ENCODE results near the gene SEMA4A. TPM values are rescaled to one million over a fixed set of nuclear protein-coding genes. Genes with fewer than 3 reads are reported as not detected.

Gene SEMA4A
- total and polyA plus RNA-seq, 9 of the 15 experiments (the other 6 are each of a cell fraction or from before 2014, with no cell fraction given): 0.04 to 1.7 (median 0.45) TPM

DNA sequence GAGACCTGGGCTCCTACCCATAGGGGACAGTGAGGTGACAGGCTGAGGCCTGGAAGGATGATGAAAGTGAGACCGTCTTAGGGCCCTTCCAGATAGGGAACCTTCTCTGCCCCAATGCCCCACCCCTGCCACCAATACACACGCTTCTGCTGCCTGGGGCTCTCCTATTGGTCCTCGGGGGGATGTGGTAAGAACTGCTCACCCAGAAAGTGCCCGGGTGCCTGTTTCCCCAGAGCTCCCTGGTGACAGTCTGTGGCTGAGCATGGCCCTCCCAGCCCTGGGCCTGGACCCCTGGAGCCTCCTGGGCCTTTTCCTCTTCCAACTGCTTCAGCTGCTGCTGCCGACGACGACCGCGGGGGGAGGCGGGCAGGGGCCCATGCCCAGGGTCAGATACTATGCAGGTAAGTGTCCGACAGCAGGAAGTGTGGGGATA lies 948 bp downstream of the SEMA4A start (continued):
- TF ChIP-seq HOMEZ (CRISPR knock-in tag; IDR thresholded peaks at IDR 0.05) (no peak), XRCC3 (IDR thresholded peaks at IDR 0.05) (no peak), CBFB (CRISPR knock-in tag; IDR thresholded peaks at IDR 0.05) (no peak), NFATC3 (IDR thresholded peaks at IDR 0.05) (no peak), ATF3 (IDR thresholded peaks at IDR 0.05) (no peak), ATF3 (CRISPR knock-in tag; conservative IDR thresholded peaks at IDR 0.05) (no peak), ZNF239 (CRISPR knock-in tag; IDR thresholded peaks at IDR 0.05) (no peak)

DNA sequence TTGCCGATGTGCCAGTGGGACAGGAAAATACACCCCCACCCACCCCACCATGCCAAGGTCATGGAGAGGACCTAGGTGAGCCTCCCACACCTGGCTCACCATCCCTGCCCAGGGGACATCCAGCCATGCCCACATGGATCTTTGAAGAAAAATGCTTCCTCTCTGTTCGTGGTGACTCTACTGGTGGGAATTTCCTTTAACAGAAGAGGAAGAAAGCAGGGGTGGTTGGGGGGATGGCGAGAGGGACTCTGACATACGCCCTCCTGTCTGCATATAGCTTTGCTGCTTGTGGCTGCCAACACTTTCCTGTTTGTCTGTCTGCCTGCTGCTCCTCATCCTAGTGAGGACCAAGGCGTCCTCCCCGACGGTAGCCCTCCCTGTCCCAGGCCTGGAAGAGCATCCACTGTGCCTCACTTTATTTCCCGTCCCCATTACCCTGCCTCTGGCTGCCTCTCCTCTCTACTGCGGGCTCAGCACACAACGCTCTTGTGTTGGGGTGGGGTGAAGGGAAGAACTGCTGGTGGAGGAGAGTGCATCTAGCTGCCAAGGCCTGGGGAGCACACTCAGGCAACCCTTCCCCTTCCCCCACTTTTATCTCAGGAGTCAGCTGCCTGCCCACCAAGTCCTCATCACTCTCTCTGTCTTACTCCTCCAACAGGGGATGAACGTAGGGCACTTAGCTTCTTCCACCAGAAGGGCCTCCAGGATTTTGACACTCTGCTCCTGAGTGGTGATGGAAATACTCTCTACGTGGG lies 2.5 kb downstream of the SEMA4A start:
- Histone ChIP-seq H3K27me3 (ENCODE audit: control insufficient read depth in 2 of 2, insufficient read depth in 2 of 2, low read length in 2 of 2) (no peaks in the 10 kb centered on the region; a peak in 1 of 5 replicates), H3K79me2 (ENCODE audit: control insufficient read depth, insufficient read depth, low read length) (no peaks in the 10 kb centered on the region), H3K36me3 (ENCODE audit: control insufficient read depth, insufficient read depth, low read length) (no peaks in the 10 kb centered on the region), H3K9me1 (ENCODE audit: control insufficient read depth, insufficient read depth, low read length) (no peaks in the 10 kb centered on the region), H3K4me2 (ENCODE audit: insufficient read depth, low read length) (no peak overlapping the region), H4K20me1 (replicated peaks; ENCODE audit: control insufficient read depth, insufficient read depth, low read length) (no peaks in the 10 kb centered on the region), H3K9ac (ENCODE audit: insufficient read depth in 1 of 2, low read depth in 2 of 2, low read length in 2 of 2) (peak overlapping the region in 1 of 2 experiments; percentile 79; a peak in 1 of 4 replicates), H3K4me1 (replicated peaks in 1 of 2; ENCODE audit: control insufficient read depth in 2 of 2, insufficient read depth in 2 of 2, low read length in 2 of 2) (peaks cover 8 to 17% of the 10 kb centered on the region in 2 experiments; a peak in 4 of 5 replicates), H3K27ac (ENCODE audit: extremely low read depth, low read depth, low read length) (no peak overlapping the region), H2AFZ (ENCODE audit: low read depth, low read length) (no peak overlapping the region), H3K4me3 (no peak overlapping the region), H3K9me3 (replicated peaks; ENCODE audit: control insufficient read depth, insufficient read depth, low read depth, low read length) (no peaks in the 10 kb centered on the region)
- no peak for FAIRE-seq
- POLR2A ChIA-PET: interaction anchor here (0.6 to 3.1 kb wide), 7 partner anchors 8 to 87 kb away, joined by 3 to 15 read pairs (median 4); partner anchors contain the start of gene PMF1
- CTCF ChIA-PET (ENCODE audit: low intra/inter-chr PET ratio): interaction anchor here (0.6 kb wide), 1 partner anchor 39 kb away, joined by 3 read pairs; no protein-coding TSS in a partner anchor
- in situ Hi-C loops (cut with MboI): no loop called here
- BruUV-seq (replicated peaks): no TSS peak
- intact Hi-C loops (cut with micrococcal nuclease): no loop called here
- no peak for ATAC-seq
- 22% methylated on average over 11 of the region's 12 CpGs for WGBS (ENCODE audit: insufficient coverage, low coverage, missing lambda C conversion rate)
- DNase-seq (ENCODE audit: extremely low read depth in 1 of 4, low spot score in 3 of 4): no peak
- no peak for TF ChIP-seq ZBTB9 (CRISPR knock-in tag; IDR thresholded peaks at IDR 0.05)
- no peak for TF ChIP-seq RFX7 (CRISPR knock-in tag; IDR thresholded peaks at IDR 0.05)
- TF ChIP-seq ZNF830 (CRISPR knock-in tag; IDR thresholded peaks at IDR 0.05): no peak
- no peak for TF ChIP-seq POLR3G (IDR thresholded peaks at IDR 0.05; ENCODE audit: extremely low read depth, insufficient read length, insufficient replicate concordance)
- no peak for TF ChIP-seq NR2C1 (IDR thresholded peaks at IDR 0.05)
- no peak for TF ChIP-seq NR2C1 (tag; IDR thresholded peaks at IDR 0.05)
- no peak for TF ChIP-seq KLF6 (CRISPR knock-in tag; IDR thresholded peaks at IDR 0.05; ENCODE audit: borderline replicate concordance)
- 0 out of 2 replicates have a peak, but pooled peaks have one; percentile 15 for TF ChIP-seq ZNF263 (CRISPR knock-in tag; IDR thresholded peaks at IDR 0.05; ENCODE audit: borderline replicate concordance)
- TF ChIP-seq, protein P1, sequence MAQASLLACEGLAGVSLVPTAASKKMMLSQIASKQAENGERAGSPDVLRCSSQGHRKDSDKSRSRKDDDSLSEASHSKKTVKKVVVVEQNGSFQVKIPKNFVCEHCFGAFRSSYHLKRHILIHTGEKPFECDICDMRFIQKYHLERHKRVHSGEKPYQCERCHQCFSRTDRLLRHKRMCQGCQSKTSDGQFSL (CRISPR knock-in tag; IDR thresholded peaks at IDR 0.05): no peak
- TF ChIP-seq, protein P1 (tag; IDR thresholded peaks at IDR 0.05): no peak
